GM12873 (cell line): ENCODE data around the gene PRDM15.

ENCODE experiments used
- TF ChIP-seq, protein P1 (sequence below): IDR thresholded peaks from 2 replicates; pipeline ENCODE4 v1.5.1; 2012; ENCODE audit warnings: low read depth, mild to moderate bottlenecking, moderate library complexity, low read length, control low read depth; ENCODE audit not compliant: insufficient read depth; ENCODE audit errors: missing control alignments

PRDM15 gene

DNA sequence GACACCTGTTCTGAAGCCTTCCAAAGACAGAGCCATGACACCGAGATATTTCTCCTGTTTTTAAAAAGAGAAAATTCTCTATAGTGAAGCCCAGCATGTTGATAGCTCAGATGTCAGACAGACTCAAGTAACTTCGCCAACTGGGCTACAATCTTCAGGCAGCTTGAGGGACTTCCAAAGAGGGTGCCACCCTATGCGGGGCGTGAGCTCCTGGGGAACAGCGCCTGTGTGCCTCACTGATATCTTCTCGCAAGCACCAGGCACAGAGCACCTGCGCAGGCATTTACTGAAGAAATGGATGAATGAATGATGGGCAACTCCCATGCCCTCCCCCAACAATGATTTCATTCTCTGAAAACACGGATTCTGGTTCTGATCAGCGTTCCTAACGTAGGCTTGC lies 129.9 kb downstream of the PRDM15 start:
- TF ChIP-seq, protein P1, sequence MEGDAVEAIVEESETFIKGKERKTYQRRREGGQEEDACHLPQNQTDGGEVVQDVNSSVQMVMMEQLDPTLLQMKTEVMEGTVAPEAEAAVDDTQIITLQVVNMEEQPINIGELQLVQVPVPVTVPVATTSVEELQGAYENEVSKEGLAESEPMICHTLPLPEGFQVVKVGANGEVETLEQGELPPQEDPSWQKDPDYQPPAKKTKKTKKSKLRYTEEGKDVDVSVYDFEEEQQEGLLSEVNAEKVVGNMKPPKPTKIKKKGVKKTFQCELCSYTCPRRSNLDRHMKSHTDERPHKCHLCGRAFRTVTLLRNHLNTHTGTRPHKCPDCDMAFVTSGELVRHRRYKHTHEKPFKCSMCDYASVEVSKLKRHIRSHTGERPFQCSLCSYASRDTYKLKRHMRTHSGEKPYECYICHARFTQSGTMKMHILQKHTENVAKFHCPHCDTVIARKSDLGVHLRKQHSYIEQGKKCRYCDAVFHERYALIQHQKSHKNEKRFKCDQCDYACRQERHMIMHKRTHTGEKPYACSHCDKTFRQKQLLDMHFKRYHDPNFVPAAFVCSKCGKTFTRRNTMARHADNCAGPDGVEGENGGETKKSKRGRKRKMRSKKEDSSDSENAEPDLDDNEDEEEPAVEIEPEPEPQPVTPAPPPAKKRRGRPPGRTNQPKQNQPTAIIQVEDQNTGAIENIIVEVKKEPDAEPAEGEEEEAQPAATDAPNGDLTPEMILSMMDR: no peak
